Activated naive CD4-positive, alpha-beta T cell treated with Interleukin-2 at 50 U/mL for 16 hours (primary cell): Measurements from ENCODE around the gene CUL3.

Source experiments
- DNase-seq: peaks from one replicate; pipeline ENCODE4 v3.0.0-alpha.2; 2020

Gene CUL3

GRCh38 chr2:224466304-224466895 lies 118.8 kb downstream of the CUL3 start:
- DNase-seq, result no peak

DNA sequence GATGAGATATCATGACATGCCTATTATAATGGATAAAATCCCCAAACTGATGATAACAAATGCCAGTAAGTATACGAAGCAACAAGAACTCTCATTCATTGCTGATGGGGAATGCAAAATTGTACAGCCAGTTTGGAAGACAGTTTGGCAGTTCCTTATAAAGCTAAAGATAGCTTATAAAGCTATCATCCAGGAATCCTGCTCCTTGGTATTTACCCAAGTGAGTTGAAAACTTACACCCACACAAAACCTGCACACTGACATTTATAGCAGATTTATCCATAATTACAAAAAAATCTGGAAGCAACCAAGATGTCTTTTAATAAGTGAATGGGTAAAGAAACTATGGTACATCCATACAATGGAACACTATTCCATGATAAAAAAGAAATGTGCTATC lies 123.8 kb downstream of the CUL3 start:
- no peak for DNase-seq

DNA sequence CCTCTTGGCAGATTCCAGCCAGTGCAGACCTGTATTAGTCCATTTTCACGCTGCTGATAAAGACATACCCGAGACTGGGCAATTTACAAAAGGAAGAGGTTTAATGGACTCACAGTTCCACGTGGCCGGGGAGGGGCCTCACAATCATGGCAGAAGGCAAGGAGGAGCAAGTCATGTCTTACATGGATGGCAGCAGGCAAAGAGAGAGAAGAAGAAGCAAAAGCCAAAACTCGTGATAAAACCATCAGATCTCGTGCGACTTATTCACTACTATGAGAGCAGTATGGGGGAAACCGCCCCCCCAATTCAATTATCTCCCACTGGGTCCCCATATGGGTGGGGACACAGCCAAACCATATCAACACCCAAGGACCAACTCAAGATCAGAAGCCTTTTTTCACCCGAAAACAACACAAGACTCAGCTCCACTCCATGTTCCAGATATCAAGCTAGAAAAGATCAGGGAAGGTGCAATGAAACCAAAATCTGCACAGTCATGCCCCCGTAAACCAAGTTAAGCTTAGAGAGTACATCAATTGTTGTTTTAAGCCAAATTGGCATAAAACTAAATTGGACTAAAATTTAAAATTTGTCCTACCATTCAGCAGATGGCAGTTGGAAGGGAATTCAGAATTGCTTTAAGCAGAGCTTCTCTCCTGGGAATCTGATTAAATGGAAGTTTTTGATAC lies 127.6 kb downstream of the CUL3 start:
- DNase-seq, result no peak

DNA sequence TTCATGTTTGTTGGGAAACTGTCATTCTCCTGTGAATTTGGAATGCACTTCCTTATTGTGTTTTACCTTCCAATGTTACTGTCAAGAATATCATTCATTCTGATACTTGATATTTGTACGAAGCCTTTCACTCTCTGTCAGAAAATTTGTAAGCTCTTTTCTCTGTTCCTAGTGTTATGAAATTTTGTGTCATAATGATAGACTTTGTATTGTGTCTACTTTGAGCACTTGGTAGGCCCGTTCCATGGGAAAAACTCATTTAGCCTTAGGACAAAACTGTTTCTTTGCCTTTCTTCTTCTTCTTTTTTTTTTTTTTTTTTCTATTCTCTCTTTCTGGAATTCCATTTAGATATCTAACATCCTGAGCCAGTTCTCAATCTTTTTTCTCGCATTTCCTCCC lies 131.3 kb downstream of the CUL3 start:
- no peak for DNase-seq

DNA sequence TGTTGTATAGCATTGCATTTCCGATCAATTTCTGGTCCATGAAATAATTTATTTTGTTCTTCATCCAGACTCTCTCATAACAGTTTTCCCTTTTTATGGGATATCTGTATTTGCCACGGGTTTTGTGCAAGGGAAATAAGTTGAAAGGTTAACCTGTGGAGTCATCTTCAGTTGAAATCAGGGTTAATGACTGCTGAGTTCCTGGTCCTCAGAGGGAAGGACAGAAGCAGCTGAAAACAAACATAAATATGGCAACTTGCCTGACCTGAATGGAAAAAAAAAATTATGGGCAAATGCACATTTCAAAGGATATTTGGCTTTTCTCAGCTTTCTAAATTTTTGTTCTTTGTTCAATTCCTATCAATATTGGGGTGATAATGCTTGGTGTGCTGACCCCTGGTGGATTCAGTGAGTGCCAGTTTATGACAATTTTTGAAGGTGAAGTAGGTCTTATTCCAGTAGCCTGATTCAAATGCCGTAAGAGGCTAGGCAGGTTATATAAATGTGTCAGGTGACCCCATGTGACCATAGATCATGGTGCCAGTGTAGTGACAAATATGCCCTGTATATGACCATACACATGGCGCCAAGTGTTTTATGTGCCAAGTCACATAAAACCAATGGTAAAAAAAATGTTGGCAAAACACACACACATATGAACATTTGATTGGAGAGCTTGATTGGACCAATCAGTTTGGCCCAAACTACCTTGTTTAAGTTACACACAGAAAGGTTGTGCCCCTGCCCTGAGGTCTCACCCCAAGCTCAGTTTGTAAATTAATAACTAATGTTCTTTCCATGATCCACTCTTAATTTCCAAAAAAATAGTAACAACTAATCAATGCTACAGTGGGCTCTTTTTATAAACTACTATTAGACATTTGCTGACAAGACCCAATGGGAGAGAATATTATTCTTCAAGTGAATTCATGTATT lies 135.7 kb downstream of the CUL3 start:
- no peak for DNase-seq

DNA sequence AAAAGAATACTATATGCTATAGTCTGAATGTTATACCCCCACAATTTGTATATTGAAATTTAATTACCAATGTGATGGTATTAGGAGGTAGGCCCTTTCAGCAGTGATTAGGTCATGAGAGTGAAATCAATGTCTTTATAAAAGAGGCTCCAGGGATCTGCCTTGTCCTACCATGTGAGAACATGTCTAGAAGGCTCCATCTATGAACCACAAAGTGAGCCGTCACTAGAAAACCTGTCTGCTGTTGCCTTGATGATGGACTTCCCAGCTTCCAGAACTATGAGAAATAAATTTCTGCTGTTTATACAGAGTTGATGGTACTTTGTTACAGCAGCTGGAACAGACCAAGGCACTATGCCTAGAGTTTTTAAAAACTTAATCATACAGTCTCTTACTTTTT lies 136.9 kb downstream of the CUL3 start:
- DNase-seq, result no peak

DNA sequence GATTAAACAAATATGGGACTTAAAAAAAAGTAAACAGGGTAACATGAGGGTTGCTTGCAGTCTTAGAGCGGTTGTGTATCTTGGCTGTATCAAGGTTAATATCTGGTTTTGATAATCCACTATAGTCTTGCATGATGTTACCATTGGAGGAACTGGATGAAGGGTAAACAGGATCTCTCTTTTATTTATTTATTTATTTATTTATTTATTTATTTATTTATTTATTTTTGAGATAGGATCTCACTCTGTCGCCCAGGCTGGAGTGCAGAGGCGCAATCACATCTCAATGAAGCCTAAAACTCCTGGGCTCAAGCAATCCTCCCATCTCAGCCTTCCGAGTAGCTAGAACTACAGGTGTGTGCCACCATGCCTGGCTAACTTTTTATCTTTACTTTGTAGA lies 140.4 kb downstream of the CUL3 start:
- DNase-seq, result no peak

DNA sequence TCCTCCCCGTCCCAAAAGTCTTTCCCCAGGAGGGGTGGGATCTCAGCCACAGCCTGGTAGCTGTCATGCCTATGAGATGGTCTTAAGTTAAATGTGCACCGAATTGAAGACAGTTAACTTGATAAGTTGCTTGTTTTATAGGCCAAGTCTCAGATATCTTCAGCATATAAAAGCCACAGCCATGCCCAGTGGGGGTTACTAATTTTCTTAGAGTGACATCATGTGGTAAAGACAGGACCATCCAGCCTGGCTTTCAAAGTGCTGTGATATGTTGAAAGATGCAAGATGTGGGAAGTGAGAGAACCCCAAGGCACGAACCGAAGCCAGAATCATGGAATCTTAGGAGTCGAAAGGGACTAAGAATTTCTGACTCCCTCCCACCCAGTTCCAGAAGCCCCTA lies 141.1 kb downstream of the CUL3 start:
- no peak for DNase-seq

- no peak for DNase-seq
Observed at GRCh38 chr2:224442071-224442967, 142.8 kb downstream of the CUL3 start.

- no peak for DNase-seq
Observed at GRCh38 chr2:224440988-224441387, 144.2 kb downstream of the CUL3 start.

- DNase-seq, result no peak
Observed at GRCh38 chr2:224438726-224439125, 146.4 kb downstream of the CUL3 start.

DNA sequence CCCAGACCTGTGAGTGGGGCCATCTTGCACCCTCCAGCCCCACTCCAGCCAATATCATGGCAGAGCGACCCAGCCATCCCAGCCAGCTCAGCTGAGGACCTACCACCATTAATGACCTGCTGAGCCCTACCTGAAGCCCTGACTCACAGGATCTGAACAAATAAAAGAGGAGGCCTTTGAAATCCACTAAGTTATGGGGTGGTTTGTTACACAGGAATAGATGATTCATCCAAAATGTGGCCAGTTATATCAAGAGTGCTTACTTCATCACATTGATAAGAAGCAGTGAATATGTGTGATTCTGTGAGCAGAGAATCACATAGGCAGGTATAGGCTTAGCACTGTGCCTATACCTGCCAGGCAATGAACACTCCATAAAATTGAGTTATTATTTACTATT lies 148.5 kb downstream of the CUL3 start:
- no peak for DNase-seq

DNA sequence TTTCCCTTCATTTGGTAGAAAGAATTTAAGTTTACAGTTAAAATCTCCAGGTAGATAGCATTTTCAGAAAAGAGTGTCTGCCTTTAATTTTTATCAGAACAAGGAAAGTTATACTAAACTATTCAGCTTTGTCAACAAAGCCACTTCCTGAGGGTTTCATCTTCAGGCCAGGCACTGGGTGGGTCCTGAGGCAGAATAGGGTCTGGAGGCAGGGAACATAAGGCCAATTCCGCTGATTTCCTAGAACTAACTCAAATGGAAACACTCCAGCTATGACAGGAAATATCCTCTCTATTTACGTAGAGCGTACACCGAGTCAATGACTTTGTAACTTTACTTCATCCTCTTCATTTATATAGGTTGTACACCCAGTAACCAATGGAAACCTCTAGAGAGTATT lies 150.5 kb downstream of the CUL3 start:
- no peak for DNase-seq

GRCh38 chr2:224433442-224433841 lies 151.7 kb downstream of the CUL3 start:
- no peak for DNase-seq

DNA sequence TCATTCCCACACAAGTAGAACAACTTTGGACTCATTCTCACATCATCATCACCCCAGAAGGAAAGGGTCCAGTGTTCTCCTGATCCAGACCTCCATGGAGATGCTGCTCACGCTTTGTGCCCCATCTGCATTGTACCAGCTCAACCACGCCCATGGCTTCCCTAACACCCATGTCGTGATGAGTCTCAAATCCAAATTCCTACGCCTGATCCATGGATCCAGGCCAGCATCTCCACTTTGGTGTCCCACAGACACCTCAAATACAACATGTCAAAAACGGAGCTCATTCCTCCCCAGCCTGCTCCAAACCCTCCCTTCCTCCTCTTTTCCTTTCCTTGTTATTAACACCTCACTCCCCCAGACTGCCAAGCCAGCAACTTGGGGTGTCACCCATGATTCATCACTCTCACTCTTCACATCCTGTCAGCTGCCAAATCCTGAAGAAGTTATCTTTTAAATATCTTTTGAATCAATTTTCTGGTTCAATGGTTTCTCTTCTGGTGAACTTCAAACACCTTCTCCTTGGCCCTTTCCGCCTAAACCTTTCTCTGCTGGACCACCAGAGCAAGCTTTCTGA lies 153.1 kb downstream of the CUL3 start:
- no peak for DNase-seq

DNA sequence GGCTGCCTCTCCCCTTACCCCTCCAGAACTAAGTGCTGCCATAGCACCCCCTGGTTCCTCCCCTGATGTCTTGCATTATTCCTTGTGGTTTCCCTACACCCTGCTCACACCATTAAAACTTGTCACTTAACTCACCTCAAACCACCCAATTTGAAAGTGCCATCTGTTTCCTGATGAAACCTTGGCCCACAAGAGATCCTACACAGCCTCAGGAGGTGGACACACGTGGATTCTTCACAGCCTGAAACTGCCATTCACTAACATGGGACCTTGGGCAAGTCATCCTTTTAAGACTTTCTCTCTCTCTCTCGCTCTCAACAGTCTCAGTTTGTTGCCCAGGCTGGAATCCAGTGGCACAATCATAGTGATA lies 155.7 kb downstream of the CUL3 start:
- no peak for DNase-seq

DNA sequence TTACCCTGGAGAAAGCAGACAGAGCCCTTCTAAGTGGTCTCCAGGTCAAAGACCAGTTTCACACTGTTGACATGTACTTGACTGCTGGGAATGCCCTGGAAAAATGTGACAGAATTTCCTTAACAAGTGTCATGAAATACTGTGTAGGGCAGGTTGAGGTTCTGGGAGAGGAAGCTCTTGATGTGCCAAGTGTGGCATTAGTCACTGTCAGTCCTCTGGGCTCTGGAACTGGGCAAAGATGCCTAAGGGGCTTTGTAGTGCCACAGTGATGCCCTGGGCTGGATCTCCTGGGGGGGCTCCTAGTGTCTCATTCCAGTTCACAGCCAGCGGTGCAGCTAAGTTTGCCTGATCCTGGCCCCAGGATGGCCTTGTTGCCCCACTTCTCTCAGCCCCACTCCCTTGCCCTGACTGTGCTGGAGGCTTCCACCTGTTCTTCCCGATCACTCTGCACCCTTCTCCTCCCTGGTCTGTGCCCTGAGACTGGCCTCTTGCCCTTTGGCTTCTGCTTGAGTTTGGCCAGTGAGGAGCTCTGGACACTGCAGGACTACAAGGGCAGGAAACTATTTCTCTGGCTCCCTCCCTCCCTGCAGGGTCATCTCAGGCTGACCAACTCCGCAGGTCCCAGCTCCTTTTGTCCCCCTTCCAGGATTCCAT lies 156.2 kb downstream of the CUL3 start:
- DNase-seq, result no peak

DNA sequence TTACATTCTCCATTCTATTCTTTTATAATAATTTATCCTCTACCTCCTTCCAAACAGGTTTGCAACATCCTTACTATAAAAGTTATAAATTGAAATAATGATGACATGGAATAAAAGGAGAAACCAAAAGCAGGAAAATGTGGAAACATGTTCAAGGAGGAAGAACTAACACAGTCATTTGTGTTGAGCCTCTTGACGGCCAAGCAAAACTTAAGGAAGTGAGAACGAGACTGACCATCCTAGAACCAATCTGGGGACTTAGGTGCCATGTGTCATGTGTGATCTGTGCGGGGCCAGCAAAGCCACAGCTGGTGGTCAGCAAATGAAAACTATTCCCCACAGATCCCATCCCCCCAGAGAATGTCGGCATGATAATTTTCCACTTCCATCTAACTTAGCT lies 157.7 kb downstream of the CUL3 start:
- no peak for DNase-seq

DNA sequence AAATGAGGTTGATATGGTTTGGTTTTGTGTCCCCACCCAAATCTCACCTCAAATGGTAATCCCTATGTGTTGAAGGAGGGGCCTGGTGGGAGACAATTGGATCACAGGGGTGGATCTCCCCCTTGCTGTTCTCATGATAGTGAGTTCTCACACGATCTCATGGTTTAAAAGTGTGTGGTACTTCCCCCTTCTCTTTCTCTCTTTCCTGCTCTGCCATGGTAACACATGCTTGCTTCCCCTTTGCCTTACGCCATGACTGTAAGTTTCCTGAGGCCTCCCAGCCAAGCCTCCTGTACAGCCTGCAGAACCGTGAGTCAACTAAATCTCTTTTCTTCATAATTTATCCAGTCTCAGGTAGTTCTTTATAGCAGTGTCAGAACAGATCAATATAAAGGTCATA lies 158.5 kb downstream of the CUL3 start:
- DNase-seq, result no peak

DNA sequence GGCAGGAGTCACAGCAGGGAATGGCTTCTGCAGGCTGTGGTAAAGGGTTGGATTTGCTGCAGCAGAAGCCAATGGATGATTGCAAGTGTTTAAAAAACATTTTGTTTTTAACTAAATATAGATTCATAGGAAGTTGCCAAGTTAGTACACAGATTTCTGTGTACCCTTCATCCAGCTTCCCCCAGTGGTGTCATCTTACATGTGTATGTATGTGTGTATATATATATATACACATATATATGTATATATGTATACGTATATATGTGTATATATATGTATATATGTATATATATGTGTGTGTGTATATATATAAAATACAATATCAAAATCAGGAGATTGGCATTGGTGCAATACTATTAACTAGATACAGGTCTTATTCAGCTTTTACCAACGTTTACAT lies 164.1 kb downstream of the CUL3 start:
- no peak for DNase-seq
